Measurements from ENCODE around the gene GCLC.

DNA sequence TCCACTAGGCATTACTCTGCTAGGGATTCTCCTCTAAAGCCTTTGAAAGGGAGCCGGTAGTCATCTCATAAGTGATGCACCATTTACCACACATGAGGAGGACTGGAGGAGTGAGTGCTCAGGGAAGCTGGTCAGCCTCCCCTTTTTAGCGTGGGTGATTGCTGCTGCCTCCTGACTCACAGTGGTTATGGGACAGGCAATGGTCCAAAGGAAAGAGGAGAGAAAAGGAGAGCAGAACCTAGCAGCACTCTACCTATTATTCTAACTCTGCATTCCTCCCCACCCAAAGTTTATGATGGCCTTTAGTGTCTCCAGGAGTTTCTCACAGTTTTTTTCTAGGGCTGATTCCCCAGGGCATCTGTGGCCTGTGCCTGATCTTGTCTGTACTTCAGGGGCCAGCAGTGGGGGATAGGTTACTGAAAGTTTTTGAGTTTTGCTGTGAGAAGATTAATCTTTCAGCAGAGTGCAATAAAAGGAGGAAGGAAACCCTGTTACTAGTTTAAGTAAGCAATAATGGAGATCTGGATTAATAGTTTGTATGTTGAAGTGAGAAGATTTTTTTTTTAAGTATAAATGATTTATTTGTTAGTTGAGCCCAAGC is 36.4 kb upstream of the GCLC start:
- TF ChIP-seq, protein P1, sequence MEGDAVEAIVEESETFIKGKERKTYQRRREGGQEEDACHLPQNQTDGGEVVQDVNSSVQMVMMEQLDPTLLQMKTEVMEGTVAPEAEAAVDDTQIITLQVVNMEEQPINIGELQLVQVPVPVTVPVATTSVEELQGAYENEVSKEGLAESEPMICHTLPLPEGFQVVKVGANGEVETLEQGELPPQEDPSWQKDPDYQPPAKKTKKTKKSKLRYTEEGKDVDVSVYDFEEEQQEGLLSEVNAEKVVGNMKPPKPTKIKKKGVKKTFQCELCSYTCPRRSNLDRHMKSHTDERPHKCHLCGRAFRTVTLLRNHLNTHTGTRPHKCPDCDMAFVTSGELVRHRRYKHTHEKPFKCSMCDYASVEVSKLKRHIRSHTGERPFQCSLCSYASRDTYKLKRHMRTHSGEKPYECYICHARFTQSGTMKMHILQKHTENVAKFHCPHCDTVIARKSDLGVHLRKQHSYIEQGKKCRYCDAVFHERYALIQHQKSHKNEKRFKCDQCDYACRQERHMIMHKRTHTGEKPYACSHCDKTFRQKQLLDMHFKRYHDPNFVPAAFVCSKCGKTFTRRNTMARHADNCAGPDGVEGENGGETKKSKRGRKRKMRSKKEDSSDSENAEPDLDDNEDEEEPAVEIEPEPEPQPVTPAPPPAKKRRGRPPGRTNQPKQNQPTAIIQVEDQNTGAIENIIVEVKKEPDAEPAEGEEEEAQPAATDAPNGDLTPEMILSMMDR (IDR thresholded peaks at IDR 0.05 in 8 of 11, conservative IDR thresholded peaks at IDR 0.05 in 3 of 11) = no peak
- no peak for TF ChIP-seq POLR2AphosphoS5 (IDR thresholded peaks at IDR 0.05)
- TF ChIP-seq POLR2A (IDR thresholded peaks at IDR 0.05) = no peak

Measured in spleen (tissue), 7 donors.